Measurements from ENCODE around the gene GRIP2. TPM values are rescaled to one million over a fixed set of nuclear protein-coding genes. Genes with fewer than 3 reads are reported as not detected.

GRIP2 gene
- total RNA-seq, 1 donor, result 1.7 TPM

GRCh38 chr3:14464521-14464920 lies 75.6 kb downstream of the GRIP2 start:
- no peak for TF ChIP-seq CTCF (IDR thresholded peaks at IDR 0.05; ENCODE audit: insufficient read depth, low read depth, low read length)
- DNase-seq (ENCODE audit: low read depth), result no peak
- no peak overlapping the region for H3K4me3 ChIP-seq (ENCODE audit: low read depth, low read length)

- DNase-seq (ENCODE audit: low read depth), result no peak
- no peak overlapping the region for H3K4me3 ChIP-seq (ENCODE audit: low read depth, low read length)
- no peak for TF ChIP-seq CTCF (IDR thresholded peaks at IDR 0.05; ENCODE audit: insufficient read depth, low read depth, low read length)
Observed at GRCh38 chr3:14464141-14464465, 76.0 kb downstream of the GRIP2 start.

- TF ChIP-seq CTCF (IDR thresholded peaks at IDR 0.05; ENCODE audit: insufficient read depth, low read depth, low read length), result no peak
- H3K4me3 ChIP-seq (ENCODE audit: low read depth, low read length), result no peak overlapping the region
- DNase-seq (ENCODE audit: low read depth), result no peak
Observed at GRCh38 chr3:14463330-14464140, 76.6 kb downstream of the GRIP2 start.

GRCh38 chr3:14462738-14463137 lies 77.4 kb downstream of the GRIP2 start:
- no peak overlapping the region for H3K4me3 ChIP-seq (ENCODE audit: low read depth, low read length)
- DNase-seq (ENCODE audit: low read depth), result no peak
- TF ChIP-seq CTCF (IDR thresholded peaks at IDR 0.05; ENCODE audit: insufficient read depth, low read depth, low read length), result no peak

GRCh38 chr3:14461748-14462324 lies 78.3 kb downstream of the GRIP2 start:
- no peak overlapping the region for H3K4me3 ChIP-seq (ENCODE audit: low read depth, low read length)
- peak; percentile 79 for DNase-seq (ENCODE audit: low read depth)
- TF ChIP-seq CTCF (IDR thresholded peaks at IDR 0.05; ENCODE audit: insufficient read depth, low read depth, low read length), result peak; percentile 93

GRCh38 chr3:14461006-14461747 lies 79.0 kb downstream of the GRIP2 start:
- TF ChIP-seq CTCF (IDR thresholded peaks at IDR 0.05; ENCODE audit: insufficient read depth, low read depth, low read length), result no peak
- no peak overlapping the region for H3K4me3 ChIP-seq (ENCODE audit: low read depth, low read length)
- no peak for DNase-seq (ENCODE audit: low read depth)

All from fibroblast of villous mesenchyme (primary cell).